ENCODE measurements around the gene ASNSD1.
"Not testable (repeated sequence)": the region's sequence is repeated elsewhere in the genome, so short reads cannot be mapped to it uniquely, and the experiment has no call there.

ASNSD1 gene

DNA sequence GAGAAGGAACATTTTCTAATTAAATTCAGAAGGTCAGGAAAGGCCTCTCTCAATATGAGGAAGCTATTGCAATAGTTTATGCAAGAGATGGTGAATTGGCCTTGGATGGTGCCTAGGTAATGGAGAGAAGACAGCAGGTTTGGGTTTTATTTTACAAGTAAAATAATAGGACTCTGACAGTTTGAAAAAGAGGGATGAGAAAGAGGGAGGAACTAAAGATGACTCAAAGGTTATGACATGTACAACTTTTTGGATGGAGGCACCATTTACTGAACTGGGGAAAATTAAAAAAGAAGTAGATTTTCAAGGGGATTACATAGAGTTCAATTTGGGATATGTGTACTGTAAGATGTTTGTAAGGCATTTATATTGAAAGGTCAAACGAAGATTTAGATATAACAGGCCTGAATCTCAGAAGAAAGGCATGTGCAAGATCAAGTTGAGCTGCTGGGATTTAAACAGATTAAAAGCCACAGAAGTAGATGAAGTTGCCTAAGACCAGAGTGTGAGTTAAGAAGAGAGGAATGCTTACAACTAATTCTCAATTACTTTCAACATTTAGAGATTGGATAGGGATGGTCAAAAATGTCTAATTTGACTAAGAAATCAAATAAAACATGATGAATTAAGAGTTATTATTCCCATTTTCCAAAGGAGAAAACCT is 12.3 kb upstream of the ASNSD1 start:
- DNase-seq: no peak

GRCh38 chr2:189651284-189651683 is 10.0 kb upstream of the ASNSD1 start:
- no peak for DNase-seq

GRCh38 chr2:189653464-189653863 is 7.8 kb upstream of the ASNSD1 start:
- DNase-seq: not testable (repeated sequence)

DNA sequence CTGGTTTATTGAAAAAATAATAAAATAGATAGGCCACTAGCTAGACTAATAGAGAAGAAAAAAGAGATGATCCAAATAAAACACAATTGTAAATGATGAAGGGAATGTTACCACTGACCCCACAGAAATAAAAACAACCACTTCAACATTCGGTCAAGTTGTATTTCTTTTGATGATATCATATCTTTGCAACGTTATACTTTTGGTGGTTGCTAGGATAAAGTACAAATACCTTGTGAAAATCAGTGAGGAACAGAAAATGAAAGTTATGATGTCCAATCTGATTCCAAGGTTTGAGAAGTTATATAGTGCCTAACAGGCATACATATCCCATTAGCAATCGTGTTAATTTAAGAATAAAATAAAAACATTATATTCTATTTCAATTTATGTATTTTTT is 6.6 kb upstream of the ASNSD1 start:
- DNase-seq: no peak

DNA sequence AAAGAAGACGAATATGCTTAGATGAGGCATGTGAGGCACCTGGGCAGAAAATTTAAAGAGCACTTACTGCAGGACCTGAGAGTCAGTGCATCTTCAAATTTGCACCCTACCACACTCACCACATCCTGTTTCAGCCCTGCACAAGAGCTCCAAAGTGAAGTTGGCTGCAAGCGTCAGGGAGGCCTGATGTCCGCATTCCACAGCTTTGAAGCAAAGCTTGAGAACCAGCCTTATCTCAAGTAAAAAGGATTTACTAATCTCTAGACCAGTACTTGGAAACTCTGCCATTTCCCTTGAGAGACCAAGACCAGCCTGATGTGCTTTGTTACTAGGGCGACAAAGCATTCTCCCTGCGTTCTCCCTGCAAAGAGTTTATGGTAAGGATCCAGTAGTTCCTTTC is 3.4 kb upstream of the ASNSD1 start:
- DNase-seq: peak; percentile 42

DNA sequence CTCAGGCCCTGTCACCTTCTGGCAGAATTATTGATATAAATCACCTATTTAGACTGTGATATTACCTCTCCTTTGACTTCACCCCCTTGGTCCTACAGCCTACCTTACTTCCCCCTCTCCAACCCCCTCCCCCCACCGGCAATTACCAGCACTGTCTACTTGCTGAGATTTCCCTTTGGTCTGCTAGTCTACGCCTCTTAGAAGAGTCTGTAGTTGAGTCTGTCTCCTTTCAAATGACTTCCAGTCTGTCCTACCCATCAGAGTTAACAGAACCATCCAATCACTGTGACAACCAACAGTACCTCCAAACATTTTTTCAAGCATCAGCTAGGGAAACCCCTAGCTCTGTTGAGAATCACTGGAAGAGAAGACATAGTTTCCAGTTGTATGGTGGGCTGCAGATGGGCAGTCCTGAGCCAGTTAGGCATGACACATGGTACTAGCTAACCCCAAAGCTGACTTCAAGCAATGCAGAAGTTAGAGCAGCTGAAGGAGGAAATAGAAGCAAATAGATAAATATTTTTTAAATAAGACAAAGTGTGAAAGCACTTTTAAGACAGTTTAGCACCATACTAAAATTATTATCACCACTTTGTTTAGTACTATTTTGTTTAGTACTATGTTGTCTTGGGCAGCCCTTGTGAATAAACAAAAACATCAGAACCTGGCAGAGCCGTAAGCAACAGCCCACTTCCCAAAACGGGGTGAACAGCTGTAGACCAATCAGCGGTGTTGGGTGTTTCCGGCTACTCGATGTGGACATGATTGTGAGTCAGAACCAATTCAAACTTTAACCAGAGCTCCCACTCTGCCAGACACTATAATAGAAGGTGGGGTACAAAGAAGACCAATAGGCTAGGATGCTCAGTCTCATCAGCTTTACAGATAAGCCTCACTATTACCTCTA is 2.7 kb upstream of the ASNSD1 start:
- no peak for DNase-seq

GRCh38 chr2:189659734-189660133 is 1.5 kb upstream of the ASNSD1 start:
- no peak for DNase-seq

DNA sequence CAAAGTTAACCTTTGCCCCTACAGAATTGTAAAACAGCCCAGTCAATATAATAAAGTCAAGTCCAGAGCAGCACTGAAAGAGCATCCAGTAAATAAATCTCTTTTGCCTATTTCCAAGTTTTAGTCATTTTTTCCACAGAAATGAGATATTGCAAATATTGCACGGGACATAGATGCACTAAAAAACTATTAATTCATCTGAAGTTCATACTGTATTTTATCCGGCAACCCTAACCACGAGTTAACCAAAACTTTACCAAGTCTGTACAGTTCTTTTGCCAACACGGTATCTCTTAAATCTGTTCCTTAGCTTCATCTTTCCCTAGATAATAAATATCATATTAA is 484 bp upstream of the ASNSD1 start:
- no peak for DNase-seq

DNA sequence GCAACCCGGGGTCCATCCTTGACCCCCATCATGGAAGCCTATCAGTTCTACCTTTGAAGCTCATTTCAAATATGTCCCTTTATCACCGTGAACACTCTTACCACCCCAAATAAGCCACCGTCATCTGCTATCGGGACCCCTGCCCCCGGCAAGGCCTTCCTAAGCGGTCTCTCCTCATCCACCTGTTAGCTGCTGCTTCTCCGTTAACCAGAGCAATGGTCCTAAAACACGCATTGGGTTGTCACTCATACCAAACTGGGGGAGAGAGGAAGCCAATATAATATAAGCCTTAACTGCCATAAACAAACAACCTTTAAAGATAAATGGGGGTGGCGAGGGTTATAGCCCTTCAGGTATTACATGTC is 680 bp downstream of the ASNSD1 start:
- no peak for DNase-seq

DNA sequence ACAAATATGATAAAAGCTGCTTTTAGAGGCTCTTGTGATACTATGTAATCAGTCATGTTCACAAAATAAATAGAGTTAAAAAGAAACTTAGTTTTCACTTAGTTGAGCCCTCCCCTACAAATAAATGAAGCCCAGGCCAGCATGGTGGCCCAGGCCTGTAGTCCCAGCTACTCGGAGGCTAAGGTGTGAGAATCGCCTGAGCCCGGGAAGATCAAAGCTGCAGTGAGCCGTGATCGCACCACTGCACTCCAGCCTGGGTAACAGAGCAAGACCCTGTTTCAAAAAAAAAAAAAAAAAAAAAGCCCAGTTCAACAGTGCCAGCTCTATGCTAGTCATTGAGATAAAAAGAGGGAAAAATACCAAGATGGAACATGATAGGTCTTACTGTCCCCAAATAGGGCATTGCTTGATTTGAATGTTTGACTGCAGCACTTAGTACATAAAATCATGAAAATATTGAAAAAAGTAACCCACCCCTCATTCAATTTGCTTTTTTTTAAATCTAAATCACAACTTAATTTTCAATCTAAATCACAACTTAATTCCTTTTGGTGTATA is 1.5 kb downstream of the ASNSD1 start:
- DNase-seq: no peak

DNA sequence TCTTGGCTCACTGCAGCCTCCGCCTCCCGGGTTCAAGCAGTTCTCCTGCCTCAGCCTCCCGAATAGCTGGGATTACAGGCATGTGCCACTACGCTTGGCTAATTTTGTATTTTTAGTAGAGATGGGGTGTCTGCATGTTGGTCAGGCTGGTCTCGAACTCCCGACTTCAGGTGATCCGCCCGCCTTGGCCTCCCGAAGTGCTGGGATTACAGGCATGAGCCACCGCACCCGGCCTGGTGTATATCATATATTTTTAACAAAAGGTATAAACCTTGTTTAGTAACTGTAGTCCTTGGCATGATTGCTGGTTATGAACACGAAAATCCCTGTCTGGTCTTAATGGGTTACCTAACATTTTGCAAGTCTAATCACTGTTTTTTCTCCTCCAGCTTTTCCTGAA is 2.1 kb downstream of the ASNSD1 start:
- not testable (repeated sequence) for DNase-seq

DNA sequence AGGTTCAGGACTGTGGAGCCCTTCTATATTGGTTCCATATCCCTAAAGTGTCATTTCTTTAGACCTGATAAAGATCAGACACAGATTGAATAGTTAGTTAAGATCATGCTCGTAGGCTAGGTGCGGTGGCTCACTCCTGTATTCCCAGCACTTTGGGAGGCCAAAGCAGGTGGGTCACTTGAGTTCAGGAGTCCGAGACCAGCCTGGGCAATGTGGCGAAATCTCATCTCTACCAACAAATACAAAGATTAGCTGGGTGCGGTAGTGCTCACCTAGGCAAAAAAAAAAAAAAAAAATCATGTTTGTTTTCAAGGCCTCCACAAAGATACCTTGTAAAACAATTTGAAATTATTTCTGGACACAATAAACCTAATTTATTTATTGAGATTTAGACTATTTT is 8.7 kb downstream of the ASNSD1 start:
- no peak for DNase-seq

DNA sequence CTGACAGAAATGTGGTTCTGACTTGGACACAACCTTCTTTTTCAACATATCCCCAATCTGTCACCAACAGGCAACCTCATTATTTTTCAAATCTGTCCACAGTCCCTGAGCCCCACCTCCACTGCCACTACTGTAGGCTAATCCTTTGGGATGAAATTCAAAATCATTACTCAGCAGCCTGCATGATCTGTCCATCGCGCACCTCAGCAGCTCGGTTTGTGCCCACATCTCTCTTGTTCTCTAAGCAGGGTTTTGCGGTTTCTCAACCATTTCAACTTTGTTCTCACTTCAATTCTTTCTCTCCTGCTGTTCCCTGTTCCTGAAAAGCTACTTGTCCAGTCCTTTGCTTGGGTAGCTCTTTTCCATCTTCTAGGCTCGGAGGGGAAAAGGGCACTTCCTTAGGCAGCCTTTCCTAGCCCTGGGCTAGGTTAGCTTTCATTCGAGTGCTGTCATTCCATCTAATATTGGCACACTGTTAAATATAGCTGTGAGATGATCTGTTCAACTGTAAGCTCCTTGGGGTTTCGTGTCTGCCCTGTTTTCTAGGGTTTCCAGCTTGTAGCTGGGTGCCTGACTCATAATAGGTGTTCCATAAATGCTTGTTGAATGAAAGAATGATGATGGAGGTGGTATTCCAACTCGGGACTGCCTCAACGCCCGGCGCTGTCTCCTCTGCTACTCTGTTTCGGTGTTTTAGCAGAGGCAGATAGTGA is 12.6 kb downstream of the ASNSD1 start:
- no peak for DNase-seq

DNA sequence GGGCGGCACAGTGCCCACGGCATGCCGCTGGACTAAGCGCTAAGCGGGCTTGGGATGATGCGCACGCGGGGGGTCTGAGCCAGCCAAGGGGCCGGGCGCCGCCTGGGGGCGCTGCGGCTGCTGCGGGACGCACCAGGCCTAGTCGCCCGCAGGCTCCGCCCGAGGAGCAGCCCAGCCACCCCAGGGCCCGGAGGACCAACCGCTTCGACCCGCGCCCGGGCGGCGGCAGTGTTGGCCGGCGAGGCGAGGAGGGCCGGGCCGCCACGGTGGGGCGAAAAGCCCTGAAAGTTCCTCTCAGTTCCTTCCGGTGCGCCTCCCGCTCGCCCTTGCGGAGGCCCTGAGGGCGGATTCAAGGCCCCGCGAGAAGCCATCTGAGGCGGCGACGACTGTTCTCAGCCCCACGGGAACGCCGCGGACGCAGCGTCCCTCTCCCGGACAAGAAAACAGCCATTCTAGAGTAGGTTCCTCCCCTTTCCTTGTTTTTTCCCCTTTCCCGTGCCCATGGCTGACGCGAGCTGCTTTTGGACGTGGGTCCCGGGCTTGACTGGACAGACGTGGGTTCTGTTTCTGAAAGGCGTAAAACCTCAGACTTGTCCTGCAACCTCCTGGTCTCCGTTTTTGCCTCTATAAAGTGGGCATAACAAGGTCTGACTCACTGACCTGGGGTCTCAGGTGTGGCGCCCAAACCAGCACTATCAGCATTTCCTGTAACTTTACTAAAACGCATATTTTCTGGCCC is 13.3 kb downstream of the ASNSD1 start, which contains the start of gene ANKAR:
Gene ANKAR (plus strand): TSS at position 297 of the 739 bp plus-strand sequence. CDS start 1,821 bp downstream, outside the sequence.
- peak; percentile 74 for DNase-seq

DNA sequence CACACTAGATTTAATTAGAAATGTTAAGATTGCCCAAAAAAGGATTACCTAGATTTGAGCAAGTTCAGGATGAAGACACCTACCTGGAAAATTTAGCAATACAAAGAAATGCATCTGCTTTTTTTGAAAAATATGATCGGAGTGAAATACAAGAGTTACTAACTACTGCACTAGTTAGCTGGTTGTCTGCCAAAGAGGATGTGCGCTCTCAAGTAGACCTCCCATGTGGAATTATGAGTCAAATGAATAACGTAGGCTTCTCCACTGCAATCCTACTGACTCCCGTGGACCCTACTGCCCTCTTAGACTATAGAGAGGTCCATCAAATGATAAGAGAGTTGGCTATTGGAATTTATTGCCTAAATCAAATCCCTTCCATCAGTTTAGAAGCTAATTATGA is 15.2 kb downstream of the ASNSD1 start:
- no peak for DNase-seq

DNA sequence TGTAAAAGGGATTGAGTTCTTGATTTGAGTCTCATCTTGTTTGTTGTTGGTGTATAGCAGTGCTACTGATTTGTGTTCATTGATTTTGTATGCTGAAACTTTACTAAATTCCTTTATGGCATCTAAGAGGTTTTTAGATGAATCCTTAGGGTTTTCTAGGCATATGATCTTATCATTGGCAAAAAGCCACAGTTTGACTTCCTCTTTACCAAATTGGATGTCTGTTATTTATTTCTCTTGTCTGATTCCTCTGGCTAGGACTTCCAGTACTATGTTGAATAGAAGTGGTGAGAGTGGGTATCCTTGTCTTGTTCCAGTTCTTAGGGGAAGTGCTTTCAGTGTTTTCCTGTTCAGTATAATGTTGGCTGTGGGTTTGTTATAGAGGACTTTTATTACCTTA is 18.0 kb downstream of the ASNSD1 start:
- DNase-seq: no peak

GRCh38 chr2:189681203-189681602 is 19.9 kb downstream of the ASNSD1 start:
- DNase-seq: no peak

- no peak for DNase-seq
Measured at GRCh38 chr2:189681903-189682302, 20.6 kb downstream of the ASNSD1 start.

DNA sequence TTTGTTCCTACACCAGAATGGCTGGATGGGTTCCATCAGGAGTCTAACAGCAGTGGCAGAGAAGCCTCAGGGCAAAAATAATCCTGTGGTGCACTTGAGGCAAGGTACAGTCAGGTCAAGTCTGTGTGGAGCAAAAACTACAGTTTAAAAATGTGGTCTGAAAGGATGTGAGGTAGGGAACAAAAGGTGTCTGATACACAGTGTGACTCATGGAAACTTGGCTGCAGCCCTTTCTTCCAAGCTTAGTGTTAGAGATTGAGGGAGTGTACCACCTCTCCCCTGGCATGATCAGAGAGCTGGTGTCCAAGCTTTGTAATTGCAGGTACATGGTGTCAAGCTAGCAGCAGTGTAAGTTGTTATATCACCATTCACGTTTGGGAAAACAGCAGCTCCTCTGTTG is 22.1 kb downstream of the ASNSD1 start:
- no peak for DNase-seq

- DNase-seq: no peak
Measured at GRCh38 chr2:189684811-189685210, 23.6 kb downstream of the ASNSD1 start.

- no peak for DNase-seq
Measured at GRCh38 chr2:189685540-189686229, 24.4 kb downstream of the ASNSD1 start.

- not testable (repeated sequence) for DNase-seq
Measured at GRCh38 chr2:189687796-189688195, 26.5 kb downstream of the ASNSD1 start.

Data from activated effector memory CD4-positive, alpha-beta T cell treated with Interleukin-2 at 50 U/mL for 16 hours (primary cell).